GM18909 (cell line): ENCODE results near the gene ROCK1.
"Not testable (repeated sequence)": the region's sequence is repeated elsewhere in the genome, so short reads cannot be mapped to it uniquely, and the experiment has no call there.

Source experiments
- ATAC-seq: cut with Tn5 transposase; IDR thresholded peaks from one replicate; pipeline ENCODE4 v1.9.1; 2021; ENCODE audit warnings: mild to moderate bottlenecking; ENCODE audit not compliant: unreplicated experiment, poor library complexity

Gene ROCK1

DNA sequence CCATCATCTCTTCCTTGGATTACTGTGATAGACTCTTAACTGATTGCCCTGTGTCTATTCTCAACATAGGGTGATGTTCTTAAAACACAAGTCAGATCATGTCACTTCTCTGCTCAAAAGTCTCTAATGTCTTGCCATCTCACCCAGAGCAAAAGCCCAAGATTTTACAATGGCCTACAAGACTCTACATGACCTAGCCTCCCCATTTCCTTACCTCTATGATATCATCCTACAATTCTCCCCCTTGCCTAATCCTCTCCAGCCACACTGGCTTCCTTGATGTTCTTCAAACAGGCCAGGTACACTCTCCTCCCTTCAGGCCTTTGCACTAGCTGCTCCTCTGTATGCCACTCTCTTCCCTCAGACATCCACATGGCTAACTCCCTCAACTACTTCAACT lies 55.1 kb downstream of the ROCK1 start:
- ATAC-seq: no peak

DNA sequence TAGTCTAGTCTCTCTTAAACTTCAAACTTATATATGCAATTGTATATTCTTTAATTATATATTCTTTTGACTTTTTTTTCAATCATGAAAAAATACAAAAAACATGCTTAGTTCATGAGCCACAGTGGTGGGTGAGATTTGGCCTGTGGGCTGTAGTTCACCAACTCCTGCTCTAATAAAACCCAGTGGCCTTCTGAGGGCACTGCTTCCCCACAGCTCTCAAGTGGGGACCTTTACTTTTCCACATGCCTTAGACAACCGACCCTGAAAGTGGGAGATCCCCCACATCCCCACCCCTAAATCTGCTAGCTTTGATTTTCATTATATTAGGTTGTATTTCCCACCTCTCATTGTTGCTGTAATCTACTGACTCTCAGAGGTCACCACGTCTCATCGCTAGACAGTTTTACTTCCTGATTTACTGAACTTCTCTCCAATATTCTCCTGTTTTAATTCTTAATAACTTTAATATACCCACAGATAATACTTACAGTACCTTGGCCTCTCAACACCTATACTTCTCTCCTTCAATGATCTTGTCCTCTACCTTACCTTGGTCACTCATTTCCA lies 57.3 kb downstream of the ROCK1 start:
- ATAC-seq: no peak

DNA sequence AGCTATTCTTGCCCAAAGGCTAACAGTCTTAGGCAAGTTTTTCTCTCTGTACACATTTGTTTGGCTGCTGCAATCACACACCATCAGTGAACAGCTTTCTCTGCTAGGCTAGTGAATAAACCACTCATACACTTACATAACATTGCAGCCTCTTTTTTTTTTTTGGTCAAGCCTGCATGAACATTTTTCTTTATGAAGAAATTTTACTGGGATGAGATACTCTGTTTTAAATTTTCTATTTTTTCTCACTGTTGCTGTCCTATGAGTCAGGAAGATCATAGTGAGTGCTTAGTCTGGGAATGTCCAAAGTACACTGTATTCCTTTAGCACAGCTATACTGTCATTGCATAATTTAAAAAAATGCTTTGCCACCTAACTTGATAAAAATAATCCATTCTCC lies 58.5 kb downstream of the ROCK1 start:
- no peak for ATAC-seq

DNA sequence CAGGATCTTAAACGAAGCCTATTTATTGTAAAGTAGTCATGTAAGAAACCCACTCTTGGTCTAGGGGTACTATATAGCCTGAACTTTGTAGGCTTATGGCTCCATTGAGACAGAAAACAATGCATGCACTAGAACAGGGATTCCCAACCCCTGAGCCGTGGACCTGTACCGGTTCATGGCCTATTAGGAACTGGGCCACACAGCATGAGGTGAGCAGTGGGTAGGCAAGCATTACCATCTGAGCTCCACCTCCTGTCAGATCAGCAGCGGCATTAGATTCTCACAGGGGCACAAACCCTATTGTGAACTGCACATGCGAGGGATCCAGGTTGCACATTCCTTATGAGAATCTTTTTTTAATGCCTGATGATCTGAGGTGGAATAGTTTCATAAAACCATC lies 59.2 kb downstream of the ROCK1 start:
- no peak for ATAC-seq

DNA sequence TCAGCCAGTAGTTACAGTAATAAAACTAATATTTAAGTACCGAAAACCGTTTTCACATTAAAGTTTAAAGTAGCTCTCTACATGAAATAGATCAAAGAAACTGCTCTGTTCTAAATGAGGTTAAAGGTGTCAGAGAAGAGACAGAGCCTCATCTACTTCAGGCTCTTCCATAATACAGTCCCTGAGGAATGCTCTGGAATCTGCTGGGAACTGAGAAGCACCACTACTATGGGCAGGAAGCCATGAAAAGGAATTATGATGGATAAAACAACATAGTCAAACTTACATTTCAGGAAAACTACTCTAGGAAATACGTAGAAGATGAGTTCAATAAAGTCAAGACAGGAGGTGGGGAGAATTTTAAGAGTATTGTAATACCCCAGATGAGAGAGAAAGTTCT lies 60.0 kb downstream of the ROCK1 start:
- no peak for ATAC-seq

DNA sequence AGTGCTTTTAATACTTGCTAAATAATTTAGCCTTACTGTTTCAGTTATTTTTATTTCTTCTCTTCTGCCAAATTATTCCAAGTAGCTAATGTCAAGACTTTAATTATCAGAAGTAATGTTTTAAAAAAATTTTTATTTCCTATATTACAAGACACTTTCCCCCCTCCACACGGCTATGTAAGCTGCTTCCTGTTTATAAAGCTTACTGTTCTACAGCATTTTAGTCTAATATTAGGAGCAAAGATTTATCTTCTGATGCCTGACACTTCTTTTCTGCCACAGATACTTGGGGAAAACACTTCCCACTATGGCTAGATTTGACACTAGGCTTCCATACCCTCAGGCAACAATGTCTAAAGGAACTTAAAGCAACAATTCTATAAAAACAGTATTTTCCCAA lies 62.3 kb downstream of the ROCK1 start:
- ATAC-seq: no peak

DNA sequence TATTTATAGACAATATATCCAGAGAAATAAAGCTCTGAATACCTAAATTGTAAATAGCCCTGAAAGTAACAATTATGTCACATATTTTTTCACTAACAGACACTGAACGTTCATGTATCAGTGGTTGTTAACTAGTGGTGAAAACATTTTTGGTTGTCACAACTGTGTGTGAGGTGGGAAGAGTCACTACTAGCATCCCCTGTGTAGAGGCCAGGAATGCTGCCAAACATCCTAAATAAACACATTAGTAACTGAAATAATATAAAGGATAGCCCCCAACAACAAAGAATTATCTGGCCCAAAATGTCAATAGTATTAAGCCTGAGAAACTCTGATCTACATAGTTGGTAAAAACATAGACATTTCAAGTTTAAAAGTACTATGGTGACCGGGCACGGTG lies 64.5 kb downstream of the ROCK1 start:
- ATAC-seq: no peak

DNA sequence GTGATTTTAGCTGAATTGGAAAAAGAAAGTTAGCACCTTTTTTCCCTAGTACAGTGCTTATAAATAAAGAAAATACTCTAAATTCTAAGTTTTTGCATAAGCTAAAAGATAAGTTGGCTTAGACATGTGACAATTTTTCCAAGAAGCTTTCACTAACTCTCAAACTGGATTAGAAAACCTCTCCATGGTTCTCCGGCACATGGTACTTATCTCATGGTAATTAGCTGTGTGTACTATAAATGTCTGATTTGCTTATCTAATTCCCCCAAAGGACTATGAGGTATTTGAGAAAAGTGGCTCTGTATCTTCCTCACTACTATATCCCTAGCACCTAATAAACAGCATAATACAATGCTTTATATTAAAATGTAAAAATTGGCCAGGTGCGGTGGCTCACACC lies 71.1 kb downstream of the ROCK1 start:
- no peak for ATAC-seq

DNA sequence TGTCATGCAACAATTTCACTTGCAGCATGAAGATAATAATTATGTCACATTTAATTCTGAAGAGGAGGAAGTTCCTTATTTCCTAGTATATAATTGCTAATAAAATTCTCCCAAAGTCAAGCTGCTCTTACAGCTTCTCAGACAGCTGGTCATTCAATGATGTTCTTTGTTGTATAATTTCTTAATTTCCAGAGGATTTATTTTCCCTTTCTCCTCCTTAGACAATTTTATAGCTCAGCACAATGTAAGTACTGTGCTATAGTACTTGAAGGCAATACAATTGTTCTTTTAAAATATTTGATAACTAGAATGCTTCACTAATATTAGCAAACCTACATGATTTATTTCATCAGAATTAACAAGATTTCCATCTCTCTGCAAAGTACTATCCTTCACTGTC lies 73.4 kb downstream of the ROCK1 start:
- no peak for ATAC-seq

DNA sequence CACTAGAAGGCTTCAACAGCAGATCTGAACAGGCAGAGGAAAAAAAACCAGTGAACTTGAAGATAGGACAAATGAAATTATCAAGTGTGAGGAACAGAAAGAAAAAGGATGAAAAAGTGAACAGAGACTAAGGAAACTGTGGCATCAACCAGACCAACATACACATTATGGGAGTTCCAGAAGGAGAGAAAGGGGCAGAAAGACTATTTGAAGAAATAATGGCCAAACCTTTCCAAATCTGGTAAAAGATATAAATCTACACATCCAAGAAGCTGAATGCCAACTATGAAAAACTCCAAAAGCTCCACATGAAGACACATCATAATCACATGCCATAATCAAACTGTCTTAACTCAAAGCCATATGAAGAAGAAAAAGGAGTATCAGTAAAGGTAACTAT lies 79.8 kb downstream of the ROCK1 start:
- no peak for ATAC-seq

DNA sequence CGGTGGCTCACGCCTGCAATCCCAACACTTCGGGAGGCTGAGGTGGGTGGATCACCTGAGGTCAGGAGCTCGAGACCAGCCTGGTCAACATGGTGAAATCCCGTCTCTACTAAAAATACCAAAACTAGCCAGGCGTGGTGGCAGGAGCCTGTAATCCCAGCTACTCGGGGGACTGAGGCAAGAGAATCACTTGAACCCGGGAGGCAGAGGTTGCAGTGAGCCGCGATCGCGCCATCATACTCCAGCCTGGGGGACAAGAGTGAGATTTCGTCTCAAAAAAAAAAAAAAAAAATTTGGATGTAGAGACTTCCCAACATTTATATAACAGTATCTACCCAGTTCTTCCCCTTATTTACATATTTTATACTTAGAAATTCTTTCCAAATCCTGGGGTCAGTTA lies 93.4 kb downstream of the ROCK1 start:
- ATAC-seq: not testable (repeated sequence)

DNA sequence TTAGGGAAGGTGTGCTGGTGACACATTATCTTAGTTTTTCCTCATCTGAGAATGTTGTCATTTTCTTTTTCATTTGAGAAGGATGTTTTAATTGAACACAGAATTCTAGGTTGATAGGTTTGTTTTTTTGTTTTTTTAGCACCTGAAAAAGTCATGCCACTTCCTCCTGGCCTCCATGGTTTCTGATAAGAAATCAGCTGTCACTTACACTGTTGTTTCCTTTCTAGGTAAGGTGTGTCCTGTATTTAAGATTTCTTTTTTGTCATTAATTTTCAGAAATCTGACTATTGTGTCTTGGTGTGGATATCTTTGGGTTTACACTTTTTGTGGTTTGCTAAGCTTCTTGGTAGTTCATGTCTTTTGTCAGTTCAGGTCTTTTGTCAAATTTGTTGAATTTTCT lies 99.3 kb downstream of the ROCK1 start:
- ATAC-seq: no peak

DNA sequence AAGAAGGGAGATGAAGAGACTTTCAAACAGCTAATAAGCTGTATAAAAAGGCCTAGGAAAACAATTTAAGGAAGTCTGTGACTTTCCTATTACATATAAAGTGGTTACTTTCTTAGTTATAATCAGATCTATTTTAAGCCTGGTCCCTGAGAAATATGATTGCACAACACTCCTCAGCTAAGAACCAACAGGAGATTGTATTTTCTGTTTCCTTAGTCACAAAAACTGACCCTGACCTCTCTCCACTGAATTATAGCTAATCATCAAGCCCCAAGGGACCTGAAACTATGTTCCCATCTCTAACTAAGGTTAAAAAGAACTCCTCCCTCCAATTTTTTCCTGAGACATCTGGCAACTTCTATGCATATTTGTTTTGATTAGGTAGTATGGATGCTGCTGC lies 106.9 kb downstream of the ROCK1 start:
- no peak for ATAC-seq

DNA sequence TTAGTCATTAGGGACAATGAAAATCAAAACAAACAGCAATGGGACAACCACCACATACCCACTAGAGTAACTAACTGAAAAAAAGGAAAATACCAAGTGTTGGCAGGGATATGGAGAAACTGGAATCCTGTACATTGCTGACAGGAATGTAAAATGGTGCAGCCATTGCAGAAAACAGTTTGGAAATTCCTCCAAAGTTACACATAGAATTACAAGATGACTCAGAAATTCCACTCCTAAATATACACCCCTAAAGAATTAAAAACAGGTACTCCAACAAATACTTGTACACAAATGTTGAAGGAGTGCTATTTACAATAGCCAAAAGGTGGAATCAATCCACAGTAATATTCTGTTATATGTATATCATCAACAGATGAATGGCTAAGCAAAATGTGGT lies 110.9 kb downstream of the ROCK1 start:
- no peak for ATAC-seq

DNA sequence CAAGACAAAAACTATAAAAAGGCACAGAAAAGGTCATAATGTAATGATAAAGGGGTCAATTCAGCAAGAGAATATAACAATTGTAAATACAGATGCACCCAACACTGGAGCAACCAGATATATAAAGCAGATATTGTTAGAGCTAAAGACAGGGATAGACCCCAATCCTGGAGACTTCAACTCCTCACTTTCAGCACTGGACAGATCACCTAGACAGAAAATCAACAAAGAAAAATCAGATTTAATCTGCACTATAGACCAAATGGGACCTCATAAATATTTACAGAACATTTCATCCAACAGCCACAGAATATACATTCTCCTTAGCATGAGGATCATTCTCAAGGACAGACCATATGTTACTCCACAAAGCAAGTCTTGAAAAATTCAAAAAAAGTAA lies 114.2 kb downstream of the ROCK1 start:
- ATAC-seq: no peak

DNA sequence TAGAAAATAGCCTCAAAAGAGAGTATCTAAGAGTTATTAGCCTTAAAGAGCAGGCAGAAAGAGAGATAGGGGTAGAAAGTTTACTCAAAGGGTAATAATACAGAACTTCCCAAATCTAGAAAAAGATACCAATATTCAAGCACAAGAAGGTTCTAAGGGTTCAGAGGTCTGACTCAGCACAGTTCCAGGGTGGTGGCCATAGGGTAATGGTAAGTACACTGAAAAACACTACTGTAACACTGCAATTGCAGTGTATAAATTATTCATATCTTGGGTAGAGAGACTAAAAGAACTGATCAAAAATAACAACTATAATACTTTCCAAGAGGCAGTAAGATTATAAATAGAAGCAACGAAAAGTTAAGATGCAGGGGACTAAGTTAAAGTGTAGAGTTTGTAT lies 115.2 kb downstream of the ROCK1 start:
- ATAC-seq: no peak

DNA sequence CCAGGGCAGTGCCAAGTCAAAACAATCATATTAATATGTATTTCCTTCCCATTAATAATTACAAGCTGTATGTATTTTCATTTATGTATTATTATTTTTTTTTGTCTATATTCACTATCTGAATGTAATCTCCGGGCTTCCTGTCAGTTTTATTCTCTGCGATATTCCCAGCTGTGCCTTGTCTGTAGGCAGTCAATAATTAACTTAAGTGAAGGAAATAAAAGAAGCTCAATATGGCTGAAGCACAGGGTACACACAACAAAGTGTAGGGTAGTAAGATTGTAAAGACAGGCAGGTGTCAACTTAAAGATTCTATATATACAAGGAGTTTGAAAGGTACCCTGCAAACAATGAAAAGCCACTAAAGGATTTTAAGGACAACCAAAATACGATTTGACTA lies 122.9 kb downstream of the ROCK1 start:
- no peak for ATAC-seq

DNA sequence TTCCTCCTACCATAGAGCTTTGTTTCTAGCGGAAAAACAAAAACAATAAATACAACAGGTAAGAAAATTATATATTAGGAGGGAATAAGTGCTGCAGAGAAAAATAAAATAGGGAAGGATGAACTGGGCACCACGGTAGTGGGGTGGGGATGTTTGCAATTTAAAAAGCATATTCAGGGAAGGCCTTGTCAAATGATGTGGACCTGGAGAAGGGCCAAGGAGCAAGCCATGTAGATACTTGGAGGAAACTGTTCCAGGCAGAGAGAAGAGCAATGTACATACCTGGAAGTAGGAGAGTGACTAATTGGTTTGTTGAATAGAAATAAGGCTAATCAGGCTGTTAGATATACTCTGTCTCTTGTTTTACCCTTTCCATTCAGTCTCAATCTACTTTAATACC lies 136.5 kb downstream of the ROCK1 start:
- ATAC-seq: no peak

DNA sequence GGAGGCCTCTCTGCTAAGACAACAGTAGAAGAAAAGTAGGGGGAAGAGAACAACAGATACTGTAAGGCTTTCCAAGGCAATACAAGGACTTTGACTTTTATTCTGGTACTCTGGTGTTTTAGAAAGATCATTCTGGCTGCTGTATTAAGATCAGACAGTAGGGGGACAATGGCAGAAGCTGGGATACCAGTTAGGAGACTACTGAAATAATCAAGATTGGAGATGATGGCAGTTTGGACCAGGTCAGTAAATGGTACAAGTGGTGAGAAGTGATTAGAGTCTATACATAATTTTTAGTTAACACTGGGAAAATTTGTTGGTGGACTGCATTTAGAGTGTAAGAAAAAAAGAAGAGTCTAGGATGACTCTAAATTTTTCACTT lies 139.7 kb downstream of the ROCK1 start:
- ATAC-seq: peak; percentile 52

DNA sequence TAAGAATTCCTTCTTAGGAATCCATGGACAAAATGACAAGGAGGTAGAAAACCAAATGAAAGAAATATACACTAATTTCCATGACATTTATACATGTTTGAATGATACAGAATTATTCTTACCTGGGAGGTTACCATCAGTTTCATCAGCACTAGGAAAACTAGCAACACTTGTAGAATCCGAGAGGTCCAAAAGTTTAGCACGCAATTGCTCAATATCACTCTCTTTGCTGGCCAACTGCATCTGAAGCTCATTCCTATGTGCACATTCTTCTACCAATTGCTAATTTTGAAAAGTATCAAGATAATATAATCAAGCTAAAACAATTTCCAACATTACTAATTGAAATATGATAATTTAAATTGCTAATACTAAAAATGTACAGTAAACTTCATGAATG lies 144.8 kb downstream of the ROCK1 start:
- ATAC-seq: no peak

DNA sequence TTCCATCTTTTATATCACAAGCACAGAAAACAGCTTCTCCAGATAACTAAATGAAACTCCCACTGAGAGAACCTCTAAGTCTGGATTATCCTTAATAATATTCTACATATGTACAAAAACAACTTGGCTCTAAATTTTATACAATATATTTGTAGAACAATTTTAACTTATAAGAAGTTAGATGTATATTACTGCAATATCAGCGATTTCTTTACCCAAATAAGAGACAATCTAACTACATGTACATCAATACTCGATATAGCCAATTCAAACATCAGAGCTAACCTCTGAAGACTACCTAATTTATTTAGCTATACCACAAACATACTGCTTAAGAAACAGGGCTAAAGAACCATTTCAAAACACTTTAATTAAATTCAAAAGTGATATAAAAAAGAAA lies 148.6 kb downstream of the ROCK1 start:
- ATAC-seq: no peak

DNA sequence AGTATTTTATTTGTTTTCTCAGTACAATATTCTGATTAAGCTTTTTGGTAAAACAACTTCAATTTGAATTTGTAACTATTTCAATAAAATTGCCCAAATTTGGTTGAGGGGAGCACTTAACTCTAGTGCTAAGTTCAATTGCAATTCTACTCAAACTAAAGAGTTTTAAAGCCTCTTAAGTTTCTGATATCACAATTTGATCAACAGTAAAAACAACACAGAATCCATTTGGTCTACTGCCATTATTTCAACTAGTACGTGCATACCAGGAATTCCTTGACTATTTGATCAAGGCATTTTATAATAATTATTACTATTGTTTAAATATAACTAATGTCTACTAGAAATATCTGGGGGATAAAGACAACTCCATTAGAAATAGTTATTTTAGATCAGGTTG lies 150.9 kb downstream of the ROCK1 start:
- ATAC-seq: no peak

DNA sequence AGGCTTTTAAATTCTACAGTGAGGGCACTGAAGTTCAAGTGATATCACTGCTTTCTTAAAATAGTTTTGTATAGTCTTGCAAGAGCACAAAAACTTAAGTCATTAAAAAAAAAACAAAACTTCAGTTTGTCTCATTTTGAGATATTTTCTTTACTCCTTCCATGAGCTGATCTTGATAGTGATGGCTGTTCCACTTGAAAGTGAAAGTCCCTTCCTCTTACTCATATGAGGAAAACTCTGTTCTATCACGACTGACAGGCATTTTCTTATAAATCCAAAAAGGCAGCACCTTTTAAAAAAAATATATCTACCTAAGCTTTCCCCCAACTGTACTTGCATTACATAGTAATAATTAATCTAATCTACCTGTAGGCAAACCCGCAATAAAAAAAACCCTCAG lies 160.8 kb downstream of the ROCK1 start:
- peak; percentile 56 for ATAC-seq
